Psoas muscle (tissue), 8 donors: ENCODE results near the gene PRKCSH. TPM values are rescaled to one million over a fixed set of nuclear protein-coding genes. Genes with fewer than 3 reads are reported as not detected.

Experiments used
- ATAC-seq, 4 donors: fragments of 200-7000 bp; cut with Tn5 transposase; one replicate each; pipeline ENCODE4 v1.9.1; 2020; ENCODE audit warnings: moderate library complexity in 3 of 4, mild to moderate bottlenecking in 2 of 4
- DNase-seq, 2 donors: peaks; one replicate each; pipeline ENCODE4 v3.0.0-alpha.2; 2020
- H3K27ac ChIP-seq: fragments of 200-600 bp; one replicate; pipeline ENCODE4 v1.8.0; 2022
- H3K27me3 ChIP-seq, 3 donors: fragments of 200-600 bp in 1 of 3; one replicate each; pipeline versions ENCODE4 v1.6.1 to v1.8.0; 2013 to 2022; ENCODE audit warnings: low read length in 2 of 3, mild to moderate bottlenecking in 2 of 3, moderate library complexity in 1 of 3; ENCODE audit not compliant: insufficient read depth in 3 of 3
- H3K36me3 ChIP-seq, 2 donors: fragments of 200-600 bp in 1 of 2; one replicate each; pipeline versions ENCODE4 v1.6.1 to v1.8.0; 2013 to 2022; ENCODE audit warnings: low read depth in 1 of 2, mild to moderate bottlenecking in 1 of 2, moderate library complexity in 1 of 2; ENCODE audit not compliant: insufficient read depth in 1 of 2
- H3K4me1 ChIP-seq: fragments of 200-600 bp; one replicate; pipeline ENCODE4 v1.8.0; 2022
- H3K4me3 ChIP-seq: fragments of 200-600 bp; one replicate; pipeline ENCODE4 v1.8.0; 2022; ENCODE audit warnings: mild to moderate bottlenecking
- H3K9me3 ChIP-seq: fragments of 200-600 bp; one replicate; pipeline ENCODE4 v1.8.0; 2022
- WGBS, 3 donors: extraction: QIAGEN DNeasy Blood & Tissue Kit; methylation state at CpG; one replicate each; pipeline versions ENCODE4 v1.1.6 to v1.1.7; 2013; 5-methylcytosine and 5-hydroxymethylcytosine counted together
- intact Hi-C, 2 donors: fragments of 100-400 bp; cut with DNase I; formaldehyde crosslinking; loops; one replicate each; pipeline versions ENCODE4 v1.11.0 to v1.14.2; 2022
- polyA plus RNA-seq, 3 donors: library from polyadenylated mRNA; stranded (reverse); fragments of 200-250 nt; gene quantifications; one replicate each; pipeline ENCODE4 v1.2.3, GENCODE V29; 2013
- total RNA-seq, 4 donors: library from RNA; stranded (reverse); fragmentation: NEBNext Ultra II Directional in 2 of 4; extraction: Animal tissue kit (Norgen Biotek cat#: 25700) in 2 of 4; gene quantifications; one replicate each; pipeline versions ENCODE4 v1.2.1 to v1.2.4, GENCODE V29; 2021 to 2023
- TF ChIP-seq, protein P1 (sequence below): fragments of 200-600 bp; IDR thresholded peaks from one replicate; pipeline ENCODE4 v1.8.0; 2022; ENCODE audit warnings: antibody characterized with exemption
- donor health status: healthy with polysubstance abuse.
- donor health status: DM: no; HTN: no; CAD: no; lungs with moderate emphysema.
- donor health status: Bipolar disorder and iron deficiency.
- donor health status: healthy.
- donor health status: DM: yes; HTN: yes; CAD: no.
- donor health status: DM: no; HTN: no; CAD: no.
- donor health status: DM: no; HTN: no; CAD: no.
- donor health status: DM: yes; HTN: yes; CAD: no.

Gene PRKCSH
- total and polyA plus RNA-seq, 7 donors = 48.5 to 98.4 (median 60.9) TPM

DNA sequence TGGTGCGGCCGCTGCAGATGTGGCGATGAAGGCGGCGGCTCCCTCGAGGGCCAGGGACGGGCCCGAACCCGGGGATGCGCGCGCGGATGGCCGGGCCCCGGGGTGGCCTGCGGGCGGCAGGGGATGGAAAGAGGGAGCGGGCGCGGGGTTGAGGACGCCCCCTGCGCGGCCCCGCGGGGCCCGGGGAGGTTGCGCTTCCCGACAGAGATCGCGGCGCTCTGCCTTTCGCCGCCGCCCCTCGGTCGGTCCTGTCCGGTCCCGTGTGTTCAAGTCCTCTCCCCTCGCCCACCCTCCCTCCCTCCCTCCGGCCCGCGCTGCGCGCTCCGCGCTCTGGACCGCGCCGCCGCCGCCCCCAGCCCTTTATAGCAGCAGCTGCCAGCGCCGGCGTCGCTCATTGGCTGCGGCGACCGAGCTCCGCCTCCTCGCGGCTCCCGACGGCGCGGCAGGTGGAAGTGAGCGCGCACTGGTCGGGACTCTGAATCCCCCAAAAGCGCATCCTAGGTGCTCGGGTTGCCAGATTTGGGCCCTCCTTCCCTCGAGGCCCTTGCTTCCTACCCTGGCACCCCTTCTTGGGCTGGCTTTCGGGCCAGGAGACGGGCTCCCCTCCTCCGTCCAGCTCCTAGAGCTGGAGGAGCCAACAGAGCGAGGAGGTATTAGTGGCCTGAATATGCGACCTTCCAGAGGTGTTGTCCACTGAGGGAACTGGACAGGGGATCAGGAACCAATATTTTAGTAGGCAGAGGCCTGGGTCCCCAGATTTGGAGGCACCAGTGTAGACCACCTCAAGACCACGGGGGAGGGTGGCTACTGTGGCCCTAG is 45.5 kb downstream of the PRKCSH start, which contains the start of gene ELAVL3:
Gene ELAVL3 (minus strand): TSS at position 332 of the 819 bp plus-strand sequence. CDS start 438 bp downstream, outside the sequence.
- H3K4me3 ChIP-seq = peak within 1 kb of the TSS; percentile 57
- H3K9me3 ChIP-seq = no peaks in the 10 kb centered on the region
- peaks cover 14% of the 10 kb centered on the region for H3K4me1 ChIP-seq
- H3K27ac ChIP-seq = no peak within 1 kb of the TSS
- TF ChIP-seq, protein P1, sequence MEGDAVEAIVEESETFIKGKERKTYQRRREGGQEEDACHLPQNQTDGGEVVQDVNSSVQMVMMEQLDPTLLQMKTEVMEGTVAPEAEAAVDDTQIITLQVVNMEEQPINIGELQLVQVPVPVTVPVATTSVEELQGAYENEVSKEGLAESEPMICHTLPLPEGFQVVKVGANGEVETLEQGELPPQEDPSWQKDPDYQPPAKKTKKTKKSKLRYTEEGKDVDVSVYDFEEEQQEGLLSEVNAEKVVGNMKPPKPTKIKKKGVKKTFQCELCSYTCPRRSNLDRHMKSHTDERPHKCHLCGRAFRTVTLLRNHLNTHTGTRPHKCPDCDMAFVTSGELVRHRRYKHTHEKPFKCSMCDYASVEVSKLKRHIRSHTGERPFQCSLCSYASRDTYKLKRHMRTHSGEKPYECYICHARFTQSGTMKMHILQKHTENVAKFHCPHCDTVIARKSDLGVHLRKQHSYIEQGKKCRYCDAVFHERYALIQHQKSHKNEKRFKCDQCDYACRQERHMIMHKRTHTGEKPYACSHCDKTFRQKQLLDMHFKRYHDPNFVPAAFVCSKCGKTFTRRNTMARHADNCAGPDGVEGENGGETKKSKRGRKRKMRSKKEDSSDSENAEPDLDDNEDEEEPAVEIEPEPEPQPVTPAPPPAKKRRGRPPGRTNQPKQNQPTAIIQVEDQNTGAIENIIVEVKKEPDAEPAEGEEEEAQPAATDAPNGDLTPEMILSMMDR = no peak
- intact Hi-C loops = loop anchor here (5.0 kb wide), 2 partner anchors 99 to 189 kb away; partner anchors contain the start of gene EPOR (in 1 of the 2)
- peaks cover 0 to 62% (median 19%) of the 10 kb centered on the region in 3 donors for H3K27me3 ChIP-seq
- DNase-seq (no peak), ATAC-seq (no peak)
- peaks cover 0 to 5% of the 10 kb centered on the region in 2 donors for H3K36me3 ChIP-seq
- WGBS, 3 donors = 5 to 10% (median 7%) methylated on average over 33 to 77 of the region's 77 CpGs

- DNase-seq (peak; percentile 76 to 83), ATAC-seq (peak; percentile 65 to 75 (median 72))
- Histone ChIP-seq H3K27ac (no peak overlapping the region), H3K36me3 (peaks cover 0 to 8% of the 10 kb centered on the region in 2 donors), H3K4me1 (peaks cover 14% of the 10 kb centered on the region), H3K9me3 (no peaks in the 10 kb centered on the region), H3K4me3 (peak overlapping the region; percentile 57), H3K27me3 (peaks cover 0 to 62% (median 19%) of the 10 kb centered on the region in 3 donors)
- TF ChIP-seq, protein P1 = no peak
- intact Hi-C loops = loop anchor here (5.0 kb wide), 2 partner anchors 99 to 189 kb away; partner anchors contain the start of gene EPOR (in 1 of the 2)
- WGBS, 3 donors = 3% methylated on average over 43 to 50 of the region's 50 CpGs
Measured at GRCh38 chr19:11481534-11482383, 46.3 kb downstream of the PRKCSH start.

DNA sequence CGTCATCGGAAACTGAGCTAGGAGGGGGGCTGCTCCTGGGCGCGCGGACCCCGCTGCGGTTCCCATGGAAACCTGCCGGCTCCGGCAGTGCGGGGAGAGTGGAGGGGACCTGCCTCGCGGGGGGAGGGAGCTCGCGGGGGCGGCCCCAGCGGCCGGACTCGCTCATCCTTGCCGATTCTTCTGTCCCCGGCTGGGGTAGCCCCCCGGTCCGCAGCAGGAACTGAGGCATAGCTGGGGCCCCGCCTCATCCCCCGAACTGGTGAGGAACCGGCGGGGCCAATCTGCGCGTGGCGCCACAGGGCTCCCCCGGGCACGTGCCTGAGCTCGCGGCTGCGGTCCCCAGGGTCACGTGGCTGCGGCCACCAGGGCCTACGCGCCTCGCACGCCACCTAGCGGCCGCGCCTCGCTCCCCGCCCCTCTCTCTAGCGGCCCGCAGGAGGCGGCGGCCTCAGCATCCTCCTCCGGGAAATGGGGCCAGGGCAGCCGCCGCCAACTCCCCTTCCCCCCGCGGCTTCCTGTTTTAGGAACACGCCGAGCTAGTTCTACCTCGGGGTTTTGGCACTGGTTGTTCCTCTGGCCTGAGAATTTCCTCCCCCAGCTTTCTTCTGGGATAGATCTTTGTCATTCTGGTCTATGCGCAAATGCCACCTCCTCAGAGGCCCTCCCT is 47.1 kb downstream of the PRKCSH start:
- WGBS, 3 donors = 3 to 6% (median 3%) methylated on average over 25 to 58 of the region's 58 CpGs
- peak overlapping the region; percentile 57 for H3K4me3 ChIP-seq
- H3K36me3 ChIP-seq = peaks cover 0 to 16% of the 10 kb centered on the region in 2 donors
- H3K9me3 ChIP-seq = no peaks in the 10 kb centered on the region
- peak; percentile 84 to 92 for DNase-seq
- no peak overlapping the region for H3K27ac ChIP-seq
- H3K27me3 ChIP-seq = peaks cover 0 to 62% (median 19%) of the 10 kb centered on the region in 3 donors
- peaks cover 14% of the 10 kb centered on the region for H3K4me1 ChIP-seq
- peak; percentile 85 to 93 (median 87) for ATAC-seq
- intact Hi-C loops = loop anchor here (5.0 kb wide), 2 partner anchors 100 to 190 kb away; partner anchors contain the start of gene EPOR (in 1 of the 2)
- TF ChIP-seq, protein P1 = peak; percentile 87
